ENCODE measurements around the gene USP19. TPM values are rescaled to one million over a fixed set of nuclear protein-coding genes. Genes with fewer than 3 reads are reported as not detected.

The USP19 gene
- total and polyA plus RNA-seq, 10 of the 15 experiments (the other 5 are each of a cell fraction or from before 2014, with no cell fraction given), result 0.24 to 64.2 (median 33.2) TPM

DNA sequence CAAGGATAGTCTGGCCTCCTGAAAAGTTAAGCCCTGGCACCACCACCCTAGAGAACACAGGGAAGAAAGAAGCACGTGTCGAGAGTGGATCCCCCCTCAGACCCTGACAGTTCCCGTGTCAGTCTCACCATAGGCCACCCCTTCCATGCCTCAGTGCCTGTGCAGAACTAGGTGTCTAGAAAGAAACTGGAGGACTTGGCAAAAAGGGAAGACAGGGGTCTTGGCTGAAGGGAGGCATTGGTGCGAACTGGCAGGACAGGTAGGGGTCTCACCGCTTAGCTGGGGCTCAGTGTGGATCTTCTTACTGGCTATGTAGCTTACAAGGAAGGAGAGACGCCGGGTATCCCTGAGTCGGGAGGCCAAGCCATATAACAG is 16.6 kb downstream of the USP19 start:
- BruUV-seq (replicated peaks), result TSS peak; percentile 71
- Histone ChIP-seq H3K27me3 (replicated peaks in 1 of 2; ENCODE audit: control insufficient read depth in 2 of 2, insufficient read depth in 2 of 2, low read length in 1 of 2) (no peaks in the 10 kb centered on the region), H3K9me3 (replicated peaks; ENCODE audit: control insufficient read depth, insufficient read depth, low read length) (no peaks in the 10 kb centered on the region), H3K9ac (ENCODE audit: control insufficient read depth, insufficient read depth, low read length) (peak overlapping the region; percentile 96), H3K27ac (ENCODE audit: control insufficient read depth, insufficient read depth) (peak overlapping the region; percentile 92), H3K4me1 (ENCODE audit: control insufficient read depth, insufficient read depth, low read length) (peaks cover 11% of the 10 kb centered on the region), H4K20me1 (ENCODE audit: control insufficient read depth, insufficient read depth) (no peaks in the 10 kb centered on the region), H3K36me3 (ENCODE audit: control insufficient read depth in 2 of 2, insufficient read depth in 2 of 2, low read length in 1 of 2) (peaks cover 23 to 24% of the 10 kb centered on the region in 2 experiments), H3K79me2 (ENCODE audit: control insufficient read depth, insufficient read depth, low read length) (peaks cover 17% of the 10 kb centered on the region), H3K4me3 (peak overlapping the region; percentile 100), H3K4me2 (ENCODE audit: control insufficient read depth, insufficient read depth) (peak overlapping the region; percentile 97), H2AFZ (ENCODE audit: control insufficient read depth, low read depth, low read length) (peak overlapping the region; percentile 93)
- POLR2A ChIA-PET, result interaction anchor here (0.5 to 4.1 kb wide), 3 partner anchors 10 to 239 kb away, joined by 5 to 29 read pairs (median 10); partner anchors contain the start of gene QRICH1
- TF ChIP-seq MXI1 (IDR thresholded peaks at IDR 0.05; ENCODE audit: low read depth, low read length) (0 out of 2 replicates have a peak, but pooled peaks have one; percentile 26), SUPT20H (IDR thresholded peaks at IDR 0.05; ENCODE audit: borderline replicate concordance, control insufficient read depth, low read depth, low read length) (no peak)
- TF ChIP-seq, protein P1, sequence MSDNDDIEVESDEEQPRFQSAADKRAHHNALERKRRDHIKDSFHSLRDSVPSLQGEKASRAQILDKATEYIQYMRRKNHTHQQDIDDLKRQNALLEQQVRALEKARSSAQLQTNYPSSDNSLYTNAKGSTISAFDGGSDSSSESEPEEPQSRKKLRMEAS (IDR thresholded peaks at IDR 0.05; ENCODE audit: low read depth, low read length), result 0 out of 2 replicates have a peak, but pooled peaks have one; percentile 1
- under 1% methylated on average over 8 of the region's 8 CpGs for WGBS (ENCODE audit: insufficient coverage, insufficient replicate concordance, low lambda C conversion rate, missing lambda C conversion rate)
- DNase-seq (ENCODE audit: low read depth, low spot score) (no peak), ATAC-seq (peak; percentile 4; the same call in 2 of the 3 replicates), FAIRE-seq (no peak)
- SMC1A ChIA-PET (ENCODE audit: uncharacterized antibody, unreplicated experiment), result interaction anchor here (1.0 to 1.3 kb wide), 2 partner anchors 10 to 11 kb away, joined by 4 to 5 read pairs; partner anchors contain the start of gene QRICH1
- CTCF ChIA-PET, result interaction anchor here (0.6 to 3.8 kb wide), 4 partner anchors 10 to 1044 kb away, joined by 3 to 19 read pairs (median 4); partner anchors contain the start of genes QRICH1 and WDR6
- RAD21 ChIA-PET (ENCODE audit: unreplicated experiment), result interaction anchor here (0.9 to 1.2 kb wide), 4 partner anchors 10 to 82 kb away, joined by 3 to 4 read pairs (median 3); partner anchors contain the start of genes NDUFAF3, QRICH1 and USP19
- in situ Hi-C loops (cut with MboI) (no loop called here), intact Hi-C loops (cut with micrococcal nuclease; ENCODE audit: unreplicated experiment) (no loop called here)

DNA sequence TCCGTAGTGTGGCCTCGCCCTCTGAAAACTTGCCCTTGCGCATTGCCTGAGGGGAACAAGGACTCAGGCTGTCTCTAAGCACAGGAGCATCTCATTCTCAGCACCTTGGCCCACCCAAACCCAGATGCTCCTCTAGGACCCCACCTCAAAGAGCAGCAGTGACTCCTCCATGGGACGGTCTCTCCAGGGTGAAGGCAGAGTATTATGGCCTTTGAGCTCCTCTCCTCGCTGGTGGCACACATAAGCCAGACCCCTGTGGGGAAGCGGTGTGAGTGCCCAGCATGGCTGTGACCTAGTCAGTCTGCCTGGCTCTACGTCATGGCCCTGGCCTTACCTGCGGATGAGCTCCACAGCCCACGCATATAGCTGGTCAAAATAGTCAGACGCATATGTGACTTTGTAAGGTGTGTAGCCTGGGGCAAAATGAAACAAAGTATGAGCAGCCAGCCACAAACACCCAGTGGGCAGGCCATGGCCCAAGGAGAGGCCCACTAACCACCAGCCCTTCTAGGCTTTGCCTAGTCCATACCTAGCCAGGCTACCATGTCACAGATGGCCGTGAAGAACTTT is 20.5 kb downstream of the USP19 start:
- ATAC-seq (no peak), FAIRE-seq (no peak), DNase-seq (ENCODE audit: low read depth, low spot score) (no peak)
- WGBS (ENCODE audit: insufficient coverage, insufficient replicate concordance, low lambda C conversion rate, missing lambda C conversion rate), result 92% methylated on average over 11 of the region's 11 CpGs
- H3K79me2 ChIP-seq (ENCODE audit: control insufficient read depth, insufficient read depth, low read length), result peaks cover 17% of the 10 kb centered on the region
- peaks cover 30 to 32% of the 10 kb centered on the region in 2 experiments for H3K36me3 ChIP-seq (ENCODE audit: control insufficient read depth in 2 of 2, insufficient read depth in 2 of 2, low read length in 1 of 2)
- H3K27me3 ChIP-seq (replicated peaks in 1 of 2; ENCODE audit: control insufficient read depth in 2 of 2, insufficient read depth in 2 of 2, low read length in 1 of 2), result no peaks in the 10 kb centered on the region
- no peak overlapping the region for H3K27ac ChIP-seq (ENCODE audit: control insufficient read depth, insufficient read depth)
- no peak overlapping the region for H3K4me2 ChIP-seq (ENCODE audit: control insufficient read depth, insufficient read depth)
- ChIA-PET RAD21 (ENCODE audit: unreplicated experiment) (no interaction called here), CTCF (no interaction called here), POLR2A (no interaction called here), SMC1A (ENCODE audit: uncharacterized antibody, unreplicated experiment) (no interaction called here)
- no peaks in the 10 kb centered on the region; the same call in 1 of the 2 replicates for H4K20me1 ChIP-seq (ENCODE audit: control insufficient read depth, insufficient read depth)
- no peak overlapping the region for H3K9ac ChIP-seq (ENCODE audit: control insufficient read depth, insufficient read depth, low read length)
- no TSS peak for BruUV-seq (replicated peaks)
- peaks cover 9% of the 10 kb centered on the region for H3K4me1 ChIP-seq (ENCODE audit: control insufficient read depth, insufficient read depth, low read length)
- H3K4me3 ChIP-seq, result no peak overlapping the region
- H2AFZ ChIP-seq (ENCODE audit: control insufficient read depth, low read depth, low read length), result no peak overlapping the region
- intact Hi-C loops (cut with micrococcal nuclease; ENCODE audit: unreplicated experiment) (no loop called here), in situ Hi-C loops (cut with MboI) (no loop called here)
- TF ChIP-seq, protein P2, sequence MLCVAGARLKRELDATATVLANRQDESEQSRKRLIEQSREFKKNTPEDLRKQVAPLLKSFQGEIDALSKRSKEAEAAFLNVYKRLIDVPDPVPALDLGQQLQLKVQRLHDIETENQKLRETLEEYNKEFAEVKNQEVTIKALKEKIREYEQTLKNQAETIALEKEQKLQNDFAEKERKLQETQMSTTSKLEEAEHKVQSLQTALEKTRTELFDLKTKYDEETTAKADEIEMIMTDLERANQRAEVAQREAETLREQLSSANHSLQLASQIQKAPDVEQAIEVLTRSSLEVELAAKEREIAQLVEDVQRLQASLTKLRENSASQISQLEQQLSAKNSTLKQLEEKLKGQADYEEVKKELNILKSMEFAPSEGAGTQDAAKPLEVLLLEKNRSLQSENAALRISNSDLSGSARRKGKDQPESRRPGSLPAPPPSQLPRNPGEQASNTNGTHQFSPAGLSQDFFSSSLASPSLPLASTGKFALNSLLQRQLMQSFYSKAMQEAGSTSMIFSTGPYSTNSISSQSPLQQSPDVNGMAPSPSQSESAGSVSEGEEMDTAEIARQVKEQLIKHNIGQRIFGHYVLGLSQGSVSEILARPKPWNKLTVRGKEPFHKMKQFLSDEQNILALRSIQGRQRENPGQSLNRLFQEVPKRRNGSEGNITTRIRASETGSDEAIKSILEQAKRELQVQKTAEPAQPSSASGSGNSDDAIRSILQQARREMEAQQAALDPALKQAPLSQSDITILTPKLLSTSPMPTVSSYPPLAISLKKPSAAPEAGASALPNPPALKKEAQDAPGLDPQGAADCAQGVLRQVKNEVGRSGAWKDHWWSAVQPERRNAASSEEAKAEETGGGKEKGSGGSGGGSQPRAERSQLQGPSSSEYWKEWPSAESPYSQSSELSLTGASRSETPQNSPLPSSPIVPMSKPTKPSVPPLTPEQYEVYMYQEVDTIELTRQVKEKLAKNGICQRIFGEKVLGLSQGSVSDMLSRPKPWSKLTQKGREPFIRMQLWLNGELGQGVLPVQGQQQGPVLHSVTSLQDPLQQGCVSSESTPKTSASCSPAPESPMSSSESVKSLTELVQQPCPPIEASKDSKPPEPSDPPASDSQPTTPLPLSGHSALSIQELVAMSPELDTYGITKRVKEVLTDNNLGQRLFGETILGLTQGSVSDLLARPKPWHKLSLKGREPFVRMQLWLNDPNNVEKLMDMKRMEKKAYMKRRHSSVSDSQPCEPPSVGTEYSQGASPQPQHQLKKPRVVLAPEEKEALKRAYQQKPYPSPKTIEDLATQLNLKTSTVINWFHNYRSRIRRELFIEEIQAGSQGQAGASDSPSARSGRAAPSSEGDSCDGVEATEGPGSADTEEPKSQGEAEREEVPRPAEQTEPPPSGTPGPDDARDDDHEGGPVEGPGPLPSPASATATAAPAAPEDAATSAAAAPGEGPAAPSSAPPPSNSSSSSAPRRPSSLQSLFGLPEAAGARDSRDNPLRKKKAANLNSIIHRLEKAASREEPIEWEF (IDR thresholded peaks at IDR 0.05; ENCODE audit: insufficient replicate concordance, low read depth, low read length), result no peak
- no peaks in the 10 kb centered on the region for H3K9me3 ChIP-seq (replicated peaks; ENCODE audit: control insufficient read depth, insufficient read depth, low read length)
